Activated T-cell treated with anti-CD3 and anti-CD28 coated beads for 1 hour (primary cell): ENCODE data around the gene MYO1B.
"Not testable (repeated sequence)": the region's sequence is repeated elsewhere in the genome, so short reads cannot be mapped to it uniquely, and the experiment has no call there.

Source experiments
- DNase-seq: peaks from one replicate; pipeline ENCODE4 v3.0.0-alpha.2; 2020; ENCODE audit warnings: low read depth

MYO1B gene

GRCh38 chr2:191410646-191411436, 165.6 kb downstream of the MYO1B start:
- no peak for DNase-seq

GRCh38 chr2:191411472-191411871, 166.3 kb downstream of the MYO1B start:
- DNase-seq = no peak

DNA sequence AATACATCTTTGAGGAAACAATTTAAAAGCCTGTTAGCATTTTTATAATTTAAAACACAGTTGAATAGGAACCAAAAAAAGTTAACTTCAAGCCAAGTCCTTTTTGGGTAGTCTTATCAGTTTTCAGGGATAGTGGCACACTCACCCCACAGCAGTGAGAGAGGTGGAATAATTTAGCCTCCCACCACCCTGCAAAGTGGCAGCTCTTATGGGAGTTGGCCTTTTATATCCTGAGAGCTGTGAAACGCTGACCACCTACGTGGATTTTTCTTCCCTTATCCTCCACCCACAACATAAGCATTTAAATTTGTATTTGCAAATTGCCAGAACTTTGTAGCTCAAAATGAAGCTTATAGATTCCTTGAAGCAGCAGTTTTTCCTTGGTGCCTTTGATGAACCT, 167.1 kb downstream of the MYO1B start:
- no peak for DNase-seq

DNA sequence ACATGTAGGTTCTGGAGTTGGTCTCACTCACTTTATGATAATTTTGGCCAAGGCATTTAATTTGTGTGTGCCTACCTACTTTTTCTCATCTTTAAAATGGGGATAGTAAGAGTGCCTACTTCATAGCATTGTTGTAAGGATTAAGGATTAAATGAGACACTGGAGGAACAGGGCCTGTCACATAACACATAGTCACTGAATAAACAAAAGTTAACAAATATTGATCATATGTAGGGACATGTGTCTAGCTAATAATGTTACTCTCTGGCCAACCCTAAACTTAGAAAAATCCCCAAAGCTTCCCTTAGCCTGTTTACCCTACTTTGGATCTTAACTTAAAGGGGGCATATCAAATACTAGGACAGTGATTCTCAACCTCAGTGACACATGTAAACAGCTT, 169.9 kb downstream of the MYO1B start:
- no peak for DNase-seq

DNA sequence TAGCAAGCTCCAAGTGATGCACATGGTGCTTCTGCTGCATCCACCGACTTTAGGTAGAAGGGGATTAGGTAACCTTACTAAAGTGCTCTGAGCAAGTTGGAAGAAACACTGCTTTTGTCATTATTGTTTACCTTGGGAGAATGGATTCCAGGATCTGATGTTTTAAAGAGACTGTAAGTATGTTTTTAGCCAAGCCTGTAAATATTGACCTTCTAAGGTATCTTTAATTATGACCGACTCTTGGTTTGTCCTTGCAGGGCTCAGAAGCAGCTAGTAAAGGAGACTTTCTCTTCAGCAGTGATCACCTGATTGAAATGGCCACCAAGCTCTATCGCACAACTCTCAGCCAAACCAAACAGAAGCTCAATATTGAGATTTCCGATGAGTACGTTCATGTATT, 170.7 kb downstream of the MYO1B start:
- no peak for DNase-seq

GRCh38 chr2:191417746-191418145, 172.5 kb downstream of the MYO1B start:
- no peak for DNase-seq

DNA sequence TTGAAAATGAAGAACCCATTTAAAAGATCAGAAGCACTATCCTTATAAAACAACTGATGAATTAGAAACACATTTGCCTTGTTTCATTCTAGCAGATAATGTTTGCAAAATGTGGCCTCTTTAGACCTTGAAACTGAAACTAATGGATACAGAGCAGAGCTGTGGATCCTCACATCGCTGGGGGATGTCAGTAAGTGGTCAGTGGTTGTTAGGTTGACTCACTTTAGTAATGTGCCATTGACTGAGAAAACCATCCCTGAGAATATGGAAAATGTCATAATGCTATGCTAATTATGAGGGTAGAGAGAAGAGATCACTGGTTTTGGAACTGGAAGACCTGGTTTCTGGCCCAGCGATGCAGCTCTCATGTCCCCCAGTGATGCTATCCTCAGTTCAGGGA, 176.7 kb downstream of the MYO1B start:
- DNase-seq = no peak

- DNase-seq = no peak
These were observed 181.8 kb downstream of the MYO1B start for GRCh38 chr2:191427031-191427430.

DNA sequence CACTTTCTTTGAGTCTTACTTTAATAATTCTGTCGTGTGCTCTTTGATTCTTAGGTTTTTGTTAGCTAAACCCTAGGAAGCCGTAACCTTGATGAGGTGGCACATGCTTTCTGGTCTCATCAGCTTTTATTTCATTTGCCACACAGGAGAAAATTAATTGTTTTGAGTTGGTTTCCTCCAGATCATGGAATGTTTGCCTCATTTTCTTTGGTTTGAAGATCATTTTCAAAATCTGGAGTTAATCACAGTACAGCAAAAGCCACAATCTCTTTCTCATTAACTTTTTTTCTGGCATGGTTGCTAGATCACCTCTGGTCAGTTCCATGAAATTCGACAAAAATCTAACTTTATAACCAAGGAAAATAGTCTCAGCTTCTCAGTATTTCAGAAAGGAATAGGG, 182.9 kb downstream of the MYO1B start:
- no peak for DNase-seq

- DNase-seq = no peak
These were observed 185.3 kb downstream of the MYO1B start for GRCh38 chr2:191430476-191430875.

GRCh38 chr2:191432121-191432520, 186.9 kb downstream of the MYO1B start:
- DNase-seq = no peak

DNA sequence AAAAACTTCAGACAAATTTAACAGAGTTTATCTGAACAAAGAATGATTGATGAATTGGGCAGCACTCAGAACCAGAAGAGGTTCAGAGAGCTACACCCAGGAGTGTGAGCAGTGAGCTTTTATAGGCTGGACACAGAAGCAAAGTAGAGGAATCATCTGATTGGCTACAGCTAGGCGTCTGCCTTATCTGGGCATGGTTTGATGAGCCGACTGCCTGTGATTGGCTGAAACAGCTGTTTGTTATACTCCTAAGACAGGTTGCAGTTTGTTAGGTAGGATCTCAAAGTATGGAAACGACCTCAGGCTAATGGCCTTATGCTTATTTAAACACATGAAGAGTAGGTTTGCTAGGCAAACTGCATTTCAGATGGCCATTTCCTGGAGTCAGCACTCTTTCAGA, 188.9 kb downstream of the MYO1B start:
- DNase-seq = no peak

DNA sequence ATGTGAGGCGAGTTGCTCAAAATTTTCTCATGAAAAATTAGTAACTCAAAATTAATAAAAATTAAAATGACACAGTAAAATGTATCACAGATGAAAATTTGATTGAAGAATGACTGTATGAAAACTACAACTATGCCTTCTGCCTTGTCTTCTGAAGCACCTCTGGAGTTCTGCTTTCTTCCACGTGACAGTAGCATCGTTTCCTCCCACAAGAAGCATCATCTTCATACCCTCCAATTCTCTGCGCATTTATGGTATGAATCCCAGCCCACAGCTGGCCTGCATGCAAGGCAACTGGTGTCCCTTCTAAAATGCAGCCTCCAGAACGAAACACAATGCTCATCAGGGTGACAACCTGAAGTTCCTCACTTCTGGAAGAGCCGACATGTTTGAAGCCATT, 189.9 kb downstream of the MYO1B start:
- DNase-seq = no peak

- DNase-seq = no peak
These were observed 191.3 kb downstream of the MYO1B start for GRCh38 chr2:191436368-191437055.

DNA sequence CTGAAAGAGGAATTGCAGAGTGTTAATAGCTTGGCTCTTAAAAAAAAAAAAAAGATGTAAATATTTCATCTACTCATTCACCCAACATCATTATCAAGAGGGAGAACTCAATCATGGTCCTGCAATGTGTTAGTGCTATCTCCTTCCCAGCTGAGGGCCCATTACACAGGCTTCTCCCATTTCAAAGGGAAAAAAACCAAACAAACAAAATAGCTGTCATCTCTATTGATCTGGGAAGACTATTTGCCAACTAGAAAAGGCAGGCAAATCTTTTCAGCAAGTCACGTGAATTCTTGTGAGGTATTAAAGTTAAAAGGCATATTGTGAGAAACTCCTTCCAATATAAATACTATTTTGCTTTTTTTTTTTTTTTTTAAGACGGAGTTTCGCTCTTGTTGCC, 194.3 kb downstream of the MYO1B start:
- DNase-seq = no peak

- DNase-seq = no peak
These were observed 196.5 kb downstream of the MYO1B start for GRCh38 chr2:191441496-191442214.

DNA sequence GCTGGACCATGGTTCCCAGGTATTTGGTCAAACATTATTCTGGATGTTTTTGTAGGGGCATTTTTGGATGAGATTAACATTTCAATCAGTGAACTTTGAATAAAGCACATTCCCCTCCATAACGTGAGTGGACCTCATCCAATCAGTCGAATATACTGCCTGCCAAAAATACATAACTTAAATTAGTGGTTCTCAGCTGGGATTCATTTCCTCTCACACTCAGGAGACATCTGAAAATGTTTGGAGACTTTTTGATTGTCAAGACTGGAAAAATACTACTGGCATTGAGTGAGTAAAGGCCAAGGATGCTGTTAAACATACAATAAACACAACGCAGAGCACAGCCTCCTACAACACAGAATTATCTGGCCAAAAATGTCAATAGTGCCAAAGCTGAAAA, 198.2 kb downstream of the MYO1B start:
- no peak for DNase-seq

DNA sequence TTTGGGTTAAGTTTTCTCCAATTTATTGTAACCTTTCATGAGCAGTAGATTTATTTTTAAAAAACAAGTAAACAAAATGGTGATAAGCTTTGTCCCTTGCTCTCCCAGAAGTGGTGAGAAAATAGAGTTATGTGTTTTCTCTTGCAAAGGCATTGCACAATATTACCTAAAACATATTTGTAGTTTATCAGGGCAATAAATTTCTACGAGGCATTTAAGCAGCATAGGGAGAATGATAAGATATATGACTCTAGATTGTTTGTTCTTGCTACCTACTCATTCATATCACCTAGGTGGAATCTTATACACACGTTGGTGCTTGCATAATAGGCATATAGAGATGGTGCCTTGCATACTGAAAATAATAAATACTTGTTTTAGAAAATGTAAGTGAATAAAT, 201.7 kb downstream of the MYO1B start:
- no peak for DNase-seq

DNA sequence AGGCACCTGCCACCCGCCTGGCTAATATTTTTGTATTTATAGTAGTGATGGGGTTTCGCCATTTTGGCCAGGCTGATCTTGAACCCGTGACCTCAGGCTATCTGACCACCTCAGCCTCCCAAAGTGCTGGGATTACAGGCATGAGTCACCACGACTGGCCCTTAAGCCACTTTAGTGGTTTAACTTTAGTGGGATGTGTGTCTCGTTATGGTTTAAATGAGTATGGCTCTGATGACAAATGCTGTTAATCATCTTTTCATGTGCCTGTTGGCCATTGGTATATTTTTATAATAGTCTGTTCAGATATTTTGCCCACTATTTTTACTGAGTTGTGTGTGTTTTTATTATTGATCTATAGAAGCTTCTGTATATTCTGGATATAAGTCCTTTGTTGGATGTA, 205.9 kb downstream of the MYO1B start:
- DNase-seq = no peak

- DNase-seq = no peak
These were observed 206.9 kb downstream of the MYO1B start for GRCh38 chr2:191452065-191452464.

DNA sequence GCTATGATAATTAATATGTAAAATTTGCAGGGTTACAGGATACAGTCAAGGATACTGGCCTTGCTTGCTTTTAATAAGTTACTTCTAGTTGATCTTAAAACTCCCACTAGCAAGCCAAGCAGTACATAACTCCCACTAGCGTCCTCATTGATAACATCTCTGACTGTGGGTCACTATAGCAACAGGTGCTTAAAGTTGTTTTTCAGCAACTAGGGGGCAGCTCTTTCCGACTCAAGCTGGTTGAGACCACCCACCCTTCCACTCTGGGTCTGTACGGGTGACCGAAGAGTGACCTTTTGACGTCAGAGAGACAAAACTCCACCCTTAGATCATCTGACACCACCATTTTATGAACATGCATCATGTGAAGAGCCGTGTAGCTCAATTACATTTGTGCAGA, 208.6 kb downstream of the MYO1B start:
- no peak for DNase-seq

GRCh38 chr2:191456506-191456905, 211.3 kb downstream of the MYO1B start:
- DNase-seq = not testable (repeated sequence)

DNA sequence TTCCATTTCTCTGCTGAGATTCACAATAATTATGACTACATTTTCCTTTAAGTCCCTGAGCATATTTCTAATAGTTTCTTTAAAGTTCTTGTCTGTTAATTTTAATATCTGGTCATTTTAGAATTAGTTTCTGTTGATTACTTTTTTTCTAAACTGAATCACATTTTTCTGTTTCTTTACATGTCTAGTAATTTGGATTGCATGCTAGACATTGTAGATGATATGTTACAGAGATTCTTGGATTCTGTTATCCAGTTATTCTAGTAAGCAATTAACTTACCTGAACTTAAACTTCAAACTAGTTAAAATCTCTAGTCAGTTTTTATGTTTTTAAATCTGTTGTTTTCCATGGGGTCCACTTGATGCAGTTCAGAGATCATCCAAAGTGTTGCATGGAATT, 214.0 kb downstream of the MYO1B start:
- DNase-seq = no peak
